HG02885 (cell line): ENCODE results near the gene CYTL1.
"Not testable (repeated sequence)": the region's sequence is repeated elsewhere in the genome, so short reads cannot be mapped to it uniquely, and the experiment has no call there.

ENCODE experiments used
- ATAC-seq: cut with Tn5 transposase; IDR thresholded peaks from one replicate; pipeline ENCODE4 v1.9.1; 2021; ENCODE audit warnings: mild to moderate bottlenecking; ENCODE audit not compliant: unreplicated experiment, poor library complexity

The CYTL1 gene

GRCh38 chr4:5004496-5004895 is 14.8 kb downstream of the CYTL1 start:
- no peak for ATAC-seq

- ATAC-seq: no peak
Observed at GRCh38 chr4:5003918-5004317, 15.3 kb downstream of the CYTL1 start.

GRCh38 chr4:5003372-5003857 is 15.8 kb downstream of the CYTL1 start:
- ATAC-seq: no peak

GRCh38 chr4:5001641-5002040 is 17.6 kb downstream of the CYTL1 start:
- not testable (repeated sequence) for ATAC-seq

GRCh38 chr4:4996935-4997334 is 22.3 kb downstream of the CYTL1 start:
- ATAC-seq: not testable (repeated sequence)

GRCh38 chr4:4995908-4996265 is 23.4 kb downstream of the CYTL1 start:
- ATAC-seq: no peak

- peak; percentile 76 for ATAC-seq
Observed at GRCh38 chr4:4995103-4995907, 24.0 kb downstream of the CYTL1 start.

GRCh38 chr4:4994312-4995097 is 24.8 kb downstream of the CYTL1 start:
- ATAC-seq: no peak

GRCh38 chr4:4992833-4993232 is 26.4 kb downstream of the CYTL1 start:
- ATAC-seq: no peak

GRCh38 chr4:4991541-4992099 is 27.6 kb downstream of the CYTL1 start:
- ATAC-seq: no peak

GRCh38 chr4:4990857-4991540 is 28.3 kb downstream of the CYTL1 start:
- no peak for ATAC-seq

GRCh38 chr4:4990329-4990728 is 28.9 kb downstream of the CYTL1 start:
- ATAC-seq: no peak

- ATAC-seq: no peak
Observed at GRCh38 chr4:4989083-4989622, 30.1 kb downstream of the CYTL1 start.

- no peak for ATAC-seq
Observed at GRCh38 chr4:4987656-4988055, 31.6 kb downstream of the CYTL1 start.

- no peak for ATAC-seq
Observed at GRCh38 chr4:4986841-4987240, 32.4 kb downstream of the CYTL1 start.

- no peak for ATAC-seq
Observed at GRCh38 chr4:4985844-4986243, 33.4 kb downstream of the CYTL1 start.

GRCh38 chr4:4985036-4985435 is 34.2 kb downstream of the CYTL1 start:
- ATAC-seq: no peak

- ATAC-seq: no peak
Observed at GRCh38 chr4:4984186-4984585, 35.1 kb downstream of the CYTL1 start.

- no peak for ATAC-seq
Observed at GRCh38 chr4:4981827-4982226, 37.4 kb downstream of the CYTL1 start.

- no peak for ATAC-seq
Observed at GRCh38 chr4:4981427-4981826, 37.8 kb downstream of the CYTL1 start.
